Stimulated activated naive CD4-positive, alpha-beta T cell (primary cell): ENCODE results near the gene XK.
"Not testable (repeated sequence)": the region's sequence is repeated elsewhere in the genome, so short reads cannot be mapped to it uniquely, and the experiment has no call there.

ENCODE experiments used
- DNase-seq, 6 experiments: peaks; one replicate each; lab custom pipeline; 2025; lab: John Stamatoyannopoulos, UW

Gene XK

DNA sequence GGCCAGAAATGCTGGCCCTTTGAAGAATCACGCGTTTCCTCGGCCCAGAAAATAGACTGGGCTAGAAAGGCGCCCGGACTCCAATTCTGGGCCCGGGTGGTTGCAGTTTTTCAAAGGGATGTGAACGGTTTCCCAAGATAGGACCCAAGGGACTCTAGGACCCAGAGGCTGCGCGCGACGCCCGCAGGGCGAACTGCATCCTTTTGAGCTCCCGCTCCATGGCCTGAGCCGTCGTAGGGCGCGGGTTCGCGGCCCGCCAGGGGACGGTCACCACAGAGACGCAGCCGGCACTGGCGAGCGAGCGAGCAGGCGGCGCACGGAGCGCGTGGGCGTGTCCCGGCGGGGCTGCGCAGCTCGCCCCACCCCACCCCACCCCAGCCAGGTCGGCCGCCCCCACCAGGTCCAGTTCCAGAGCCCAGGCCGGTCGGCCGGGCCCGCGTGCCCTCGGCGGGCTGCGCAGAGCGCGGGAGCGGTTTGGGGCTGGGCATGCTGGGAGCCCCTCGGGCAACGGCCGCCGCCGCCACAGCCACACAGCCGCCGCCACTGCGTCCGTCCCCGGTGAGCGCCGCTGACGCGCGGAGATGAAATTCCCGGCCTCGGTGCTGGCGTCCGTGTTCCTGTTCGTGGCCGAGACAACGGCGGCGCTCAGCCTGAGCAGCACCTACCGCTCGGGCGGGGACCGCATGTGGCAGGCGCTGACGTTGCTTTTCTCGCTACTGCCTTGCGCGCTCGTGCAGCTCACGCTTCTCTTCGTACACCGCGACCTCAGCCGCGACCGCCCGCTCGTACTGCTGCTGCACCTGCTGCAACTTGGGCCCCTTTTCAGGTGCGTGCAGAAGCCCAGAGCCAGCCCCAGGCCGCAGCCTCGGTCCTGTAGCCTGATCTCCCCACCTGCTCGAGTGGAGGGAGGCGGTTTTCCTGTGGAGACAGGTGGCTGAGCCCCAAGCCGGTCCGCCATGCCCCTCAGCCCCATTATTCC, at the start of gene XK:
TSS of gene XK (plus strand) at position 411 of the 979 bp plus-strand sequence. CDS start at position 582, 171 bp downstream.
- DNase-seq = peak in 3 of 6 experiments; percentile 0 to 10 (median 1)

GRCh38 chrX:37638047-37638446, 47.5 kb upstream of the XK start:
- no peak for DNase-seq

DNA sequence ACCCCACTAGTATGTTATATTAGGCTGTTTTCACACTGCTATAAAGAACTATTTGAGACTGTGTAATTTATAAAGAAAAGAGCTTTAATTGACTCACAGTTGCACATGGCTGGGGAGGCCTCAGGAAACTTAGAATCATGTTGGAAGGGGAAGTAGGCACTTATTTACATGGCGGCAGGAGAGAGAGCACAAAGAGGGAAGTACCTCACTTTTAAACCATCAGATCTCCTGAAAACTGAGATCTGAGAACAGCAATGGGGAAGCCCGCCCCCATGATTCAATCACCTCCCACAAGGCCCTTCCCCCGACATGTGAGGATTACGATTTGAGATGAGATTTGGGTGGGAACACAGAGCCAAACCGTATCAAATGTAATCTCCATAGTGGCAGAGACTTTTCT, 45.4 kb upstream of the XK start:
- no peak for DNase-seq

GRCh38 chrX:37641859-37642258, 43.7 kb upstream of the XK start:
- no peak for DNase-seq

DNA sequence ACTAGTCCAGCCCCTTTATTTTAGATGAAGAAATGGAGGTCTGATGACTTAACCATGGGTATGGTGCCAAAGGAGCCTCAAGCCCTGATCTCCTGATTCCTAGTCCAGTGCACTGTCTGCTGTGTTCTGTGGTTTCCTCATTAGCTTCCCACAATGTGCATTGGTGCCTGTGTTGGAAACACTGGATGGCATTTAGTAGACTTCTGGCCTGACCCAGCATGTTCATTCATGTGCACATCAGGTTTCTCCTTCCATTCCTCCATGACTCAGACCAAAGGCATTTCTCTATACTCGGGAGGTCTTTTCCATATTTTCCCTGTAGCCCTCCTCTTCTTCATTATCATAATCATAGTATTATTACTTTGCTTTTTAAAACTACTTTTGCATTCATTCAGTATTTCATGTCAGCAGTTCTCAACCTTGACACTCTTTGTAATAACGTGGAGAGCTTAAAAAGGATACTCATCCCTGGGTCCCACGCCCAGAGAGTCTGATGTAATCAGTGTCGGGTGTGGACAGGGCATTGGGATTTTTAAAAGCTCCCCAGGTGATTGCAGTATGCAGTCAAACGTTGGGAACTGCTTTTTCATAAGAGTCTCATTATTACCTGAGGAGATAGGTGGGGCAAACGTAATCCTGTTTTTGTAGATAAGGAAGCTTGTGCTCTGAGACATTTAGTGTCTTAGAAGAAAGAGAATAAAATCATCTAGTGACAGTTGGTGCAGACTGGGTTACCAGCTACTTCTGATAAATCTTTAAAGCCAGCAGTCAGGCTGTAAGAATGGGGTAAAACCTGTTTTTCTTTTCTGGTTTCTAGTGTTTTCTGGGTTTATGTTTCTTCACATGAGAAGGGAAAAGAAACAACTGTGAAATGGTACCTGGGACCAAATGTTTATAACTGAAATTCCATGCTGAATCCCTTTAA, 40.9 kb upstream of the XK start:
- DNase-seq = no peak

DNA sequence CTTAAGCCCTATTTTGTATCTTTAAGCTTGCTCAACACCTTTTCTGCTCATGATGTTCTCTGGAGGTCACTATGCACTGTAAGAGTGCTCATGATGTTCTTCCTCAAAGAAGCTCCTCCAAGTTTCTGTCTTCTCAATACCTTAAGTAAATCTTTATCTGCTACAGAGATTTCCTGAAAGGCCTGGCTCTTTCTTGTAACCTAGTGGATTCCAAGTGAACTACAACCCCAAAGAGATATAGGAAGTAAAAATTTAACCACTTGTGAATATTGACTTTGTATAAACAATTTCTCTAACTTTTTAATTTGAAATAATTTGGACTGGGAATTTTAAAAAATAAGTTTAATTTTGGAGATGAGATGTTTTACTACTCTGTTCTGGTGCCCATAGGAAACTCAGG, 39.3 kb upstream of the XK start:
- DNase-seq = no peak

DNA sequence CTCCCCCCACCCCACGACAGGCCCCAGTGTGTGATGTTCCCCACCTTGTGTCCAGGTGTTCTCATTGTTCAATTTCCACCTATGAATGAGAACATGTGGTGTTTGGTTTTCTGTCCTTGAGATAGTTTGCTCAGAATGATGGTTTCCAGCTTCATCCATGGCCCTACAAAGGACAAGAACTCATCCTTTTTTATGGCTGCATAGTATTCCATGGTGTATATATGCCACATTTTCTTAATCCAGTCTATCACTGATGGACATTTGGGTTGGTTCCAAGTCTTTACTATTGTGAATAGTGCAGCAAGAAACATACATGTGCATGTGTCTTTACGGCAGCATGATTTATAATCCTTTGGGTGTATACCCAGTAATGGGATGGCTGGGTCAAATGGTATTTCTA, 34.7 kb upstream of the XK start:
- not testable (repeated sequence) for DNase-seq

- no peak for DNase-seq
Measured at GRCh38 chrX:37651921-37652452, 33.6 kb upstream of the XK start.

GRCh38 chrX:37652589-37653231, 32.9 kb upstream of the XK start:
- no peak for DNase-seq

DNA sequence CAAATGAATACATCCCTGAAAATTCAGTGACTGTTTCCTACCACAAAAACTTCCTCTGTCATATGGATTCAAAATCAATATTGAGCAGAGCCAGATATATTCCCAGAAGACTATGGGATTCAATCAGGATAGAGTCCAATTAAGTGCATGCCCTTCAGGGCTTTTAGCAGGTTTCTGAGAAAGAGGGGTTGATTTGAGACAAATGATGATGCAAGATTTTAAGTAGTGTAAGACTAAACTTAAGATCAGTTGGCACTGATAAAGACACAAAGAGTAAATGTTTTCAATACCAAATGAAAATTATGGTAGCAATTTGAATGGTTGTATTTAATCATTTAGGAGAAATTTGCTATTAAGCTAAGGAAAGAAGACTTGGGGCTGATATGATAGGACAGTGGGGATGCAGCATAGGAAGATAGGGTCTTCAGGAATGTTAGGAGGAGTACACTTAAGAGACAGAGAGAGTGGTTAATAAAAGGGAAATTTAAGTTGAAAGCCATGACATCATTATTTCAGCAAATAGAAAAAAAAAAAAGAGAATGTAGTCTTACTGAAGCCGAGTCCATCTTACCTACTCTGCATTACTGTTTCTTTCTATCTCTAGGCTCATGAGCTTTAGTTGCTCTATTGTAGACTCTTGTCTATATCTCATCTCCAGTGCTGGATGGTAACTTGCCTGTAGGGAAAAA, 32.0 kb upstream of the XK start:
- no peak for DNase-seq

DNA sequence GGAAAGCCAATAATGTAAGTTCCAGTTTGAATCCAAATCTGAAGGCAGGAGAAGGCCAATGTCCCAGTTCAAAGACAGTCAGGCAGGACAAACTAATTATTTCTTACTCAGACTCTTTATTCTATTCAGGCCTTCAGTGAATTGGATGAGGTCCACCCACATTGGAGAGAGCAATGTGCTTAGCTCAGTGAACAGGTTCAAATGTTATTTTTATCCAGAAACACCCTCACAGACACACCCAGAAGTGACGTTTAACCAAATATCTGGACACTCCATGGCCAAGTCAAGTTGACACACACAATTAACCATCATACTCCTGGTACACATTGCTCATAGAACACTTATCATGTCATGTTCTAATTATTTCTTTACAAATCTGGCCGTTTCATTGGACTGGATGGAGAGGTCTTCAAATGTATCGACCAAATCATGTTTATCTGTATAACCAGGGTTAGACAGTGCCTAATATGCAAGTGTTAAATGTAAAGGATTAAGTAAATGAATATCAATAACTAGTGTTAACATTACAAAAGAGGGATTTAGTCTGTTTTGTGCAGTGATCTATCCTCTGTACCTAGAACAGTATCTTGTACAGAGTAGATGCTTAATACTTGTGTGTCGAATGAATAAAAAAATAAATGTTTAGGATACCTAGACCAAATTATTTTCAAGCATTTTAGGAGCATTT, 27.1 kb upstream of the XK start:
- no peak for DNase-seq

DNA sequence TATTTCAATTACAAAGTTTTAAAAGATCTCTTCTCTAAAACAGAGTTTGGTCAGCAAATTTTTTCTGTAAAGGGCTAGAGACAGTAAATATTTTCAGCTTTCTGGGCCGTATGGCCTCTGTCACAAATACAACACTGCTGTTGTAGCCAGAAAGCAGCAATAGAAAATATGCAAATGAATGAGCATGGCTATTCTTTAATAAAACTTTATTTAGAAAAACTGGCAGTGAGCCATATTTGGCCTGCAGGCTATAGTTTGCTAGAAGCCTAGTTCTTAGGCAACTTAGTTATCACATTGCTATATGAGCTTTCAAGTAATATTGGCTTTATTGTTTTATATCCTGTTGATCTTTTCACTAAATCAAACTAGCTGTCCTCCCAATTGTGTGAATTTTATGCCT, 26.5 kb upstream of the XK start:
- DNase-seq = no peak

GRCh38 chrX:37662181-37662580, 23.4 kb upstream of the XK start:
- no peak for DNase-seq

DNA sequence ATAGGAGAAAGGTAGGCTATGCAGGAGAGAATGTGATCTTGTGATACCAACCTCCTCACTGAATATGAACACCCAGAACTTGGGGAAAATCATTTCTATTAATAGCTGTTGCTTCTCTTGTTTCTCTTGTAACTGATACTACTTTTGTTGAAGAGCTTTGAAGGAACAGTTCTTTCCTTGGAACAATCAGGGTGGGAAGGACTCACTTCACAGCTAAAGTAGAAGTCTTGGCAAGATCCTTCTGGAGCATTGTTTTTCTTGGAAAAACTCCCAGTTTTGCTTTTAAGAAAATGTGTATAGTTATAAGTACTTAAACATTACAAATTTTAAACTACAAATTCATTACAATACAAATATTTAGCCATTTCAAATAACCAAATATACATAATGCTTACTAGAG, 19.1 kb upstream of the XK start:
- no peak for DNase-seq

GRCh38 chrX:37667141-37667540, 18.4 kb upstream of the XK start:
- no peak for DNase-seq

GRCh38 chrX:37672563-37672962, 13.0 kb upstream of the XK start:
- no peak for DNase-seq

DNA sequence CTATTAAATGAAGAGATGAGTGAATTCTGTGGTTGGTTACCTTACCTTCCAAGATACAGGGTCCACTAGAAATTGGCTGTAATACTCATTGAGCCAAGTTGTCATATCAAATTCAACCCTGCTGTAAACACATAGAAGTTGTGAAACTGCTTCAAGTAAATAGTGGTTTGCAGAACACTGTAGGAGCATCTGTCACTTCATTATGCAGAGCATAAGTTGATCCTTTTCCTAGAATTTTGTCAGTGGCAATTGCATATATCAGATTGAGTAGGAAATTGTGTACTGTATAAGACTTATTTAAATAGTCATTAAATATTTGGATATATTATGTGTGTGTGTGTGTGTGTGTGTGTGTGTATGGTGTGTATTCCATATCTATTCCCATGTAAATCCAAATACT, 8.8 kb upstream of the XK start:
- no peak for DNase-seq

DNA sequence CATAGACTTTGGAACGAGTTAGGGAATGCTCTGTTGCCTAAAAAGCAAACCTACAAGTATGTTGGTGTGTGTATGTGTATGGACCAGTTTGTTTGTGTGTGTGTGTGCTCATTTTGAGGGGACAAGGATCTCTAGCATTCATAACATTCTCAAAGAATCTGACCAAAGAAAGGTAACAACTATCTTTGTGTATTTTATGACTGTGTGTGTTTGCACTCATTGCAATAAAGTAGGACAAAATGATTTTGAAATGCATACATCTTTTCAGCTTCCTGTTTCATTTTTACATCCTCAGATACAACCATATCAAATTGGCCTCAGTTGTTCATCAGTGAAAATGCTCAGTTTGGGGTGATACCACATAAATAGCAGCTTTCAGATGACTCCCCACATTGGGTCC, 8.3 kb upstream of the XK start:
- DNase-seq = no peak

- no peak for DNase-seq
Measured at GRCh38 chrX:37677765-37678164, 7.8 kb upstream of the XK start.

DNA sequence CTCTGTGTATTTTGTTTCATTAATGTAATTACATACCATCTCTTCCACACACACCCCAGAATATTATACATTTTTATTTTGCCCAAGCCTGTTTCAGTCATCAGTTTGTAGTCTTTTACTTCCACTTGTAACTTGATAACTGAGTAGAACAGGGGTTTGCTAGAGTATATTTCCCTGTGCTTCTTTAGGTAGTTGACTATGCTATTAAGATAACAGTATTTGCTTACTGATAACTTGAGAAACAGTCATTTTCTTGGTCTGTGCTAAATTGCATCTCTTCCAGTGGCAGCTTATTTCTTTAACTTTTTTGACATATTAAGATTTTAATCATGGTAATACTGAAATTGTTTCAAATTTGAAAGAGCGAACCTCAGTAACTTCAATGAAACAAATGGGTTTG, 7.0 kb upstream of the XK start:
- DNase-seq = no peak

DNA sequence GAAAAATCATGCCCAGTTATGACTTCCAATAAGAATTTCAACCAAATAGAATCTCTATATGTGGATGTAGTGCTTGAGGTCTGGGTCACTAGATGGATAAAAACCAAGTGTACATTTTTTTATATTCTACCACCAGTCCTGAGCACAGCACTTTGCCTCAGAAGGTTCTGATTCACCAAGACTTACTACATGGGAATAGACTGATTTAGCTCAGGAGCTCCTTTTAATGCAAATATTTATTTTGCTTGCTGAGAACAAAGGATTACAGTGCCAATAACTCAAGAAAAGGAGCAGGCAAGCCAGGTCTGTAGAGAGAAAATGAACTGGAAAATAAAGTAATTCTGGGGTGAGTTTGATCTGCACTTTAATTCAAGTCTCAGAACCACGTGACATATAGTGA, 6.4 kb upstream of the XK start:
- no peak for DNase-seq
